ENCODE results near the gene HRH1. TPM values are rescaled to one million over a fixed set of nuclear protein-coding genes. Genes with fewer than 3 reads are reported as not detected.

HRH1 gene
- total RNA-seq, 1 experiment from 2014 or later: 1.3 TPM

GRCh38 chr3:11152301-11152700 is 2.0 kb upstream of the HRH1 start:
- Histone ChIP-seq H3K27me3 (replicated peaks; ENCODE audit: control insufficient read depth, insufficient read depth, low read length) (peaks cover 4% of the 10 kb centered on the region), H3K36me3 (ENCODE audit: control insufficient read depth, insufficient read depth, low read length) (no peaks in the 10 kb centered on the region), H3K4me1 (no peaks in the 10 kb centered on the region), H3K9me3 (no peaks in the 10 kb centered on the region), H3K4me3 (ENCODE audit: low read depth, low read length) (no peak overlapping the region)
- DNase-seq: no peak
- Mint-ChIP-seq H3K9me3 (ENCODE audit: unreplicated experiment) (no peaks in the 10 kb centered on the region), H3K27ac (ENCODE audit: unreplicated experiment) (no peak overlapping the region), H3K27me3 (ENCODE audit: insufficient read depth, unreplicated experiment) (peaks cover 17% of the 10 kb centered on the region), H3K4me3 (ENCODE audit: unreplicated experiment) (no peak overlapping the region), H3K36me3 (ENCODE audit: insufficient read depth, unreplicated experiment) (no peaks in the 10 kb centered on the region), H3K4me1 (ENCODE audit: low read depth, unreplicated experiment) (peaks cover 6% of the 10 kb centered on the region)
- no peak for TF ChIP-seq CTCF (IDR thresholded peaks at IDR 0.05; ENCODE audit: insufficient read depth in 1 of 2, low read depth in 1 of 2, low read length in 1 of 2, severe bottlenecking in 1 of 2, unreplicated experiment in 1 of 2)
- CTCF ChIA-PET: no interaction called here
- POLR2A ChIA-PET: no interaction called here
- BruUV-seq (replicated peaks): no TSS peak
- intact Hi-C loops (cut with micrococcal nuclease; ENCODE audit: unreplicated experiment): no loop called here

- intact Hi-C loops (cut with micrococcal nuclease; ENCODE audit: unreplicated experiment): loop anchor here (1.0 kb wide), 1 partner anchor 180 kb away; no protein-coding TSS in a partner anchor
- H3K4me1 ChIP-seq: no peaks in the 10 kb centered on the region
- no peaks in the 10 kb centered on the region for H3K36me3 Mint-ChIP-seq (ENCODE audit: insufficient read depth, unreplicated experiment)
- no TSS peak for BruUV-seq (replicated peaks)
- no peak for DNase-seq
- ChIA-PET CTCF (interaction anchor here (0.8 kb wide), 1 partner anchor 51 kb away, joined by 4 read pairs; no protein-coding TSS in a partner anchor), POLR2A (interaction anchor here (0.5 kb wide), 1 partner anchor 117 kb away, joined by 4 read pairs; the partner anchor contains the start of gene ATG7)
- H3K36me3 ChIP-seq (ENCODE audit: control insufficient read depth, insufficient read depth, low read length): no peaks in the 10 kb centered on the region
- no peaks in the 10 kb centered on the region for H3K4me1 Mint-ChIP-seq (ENCODE audit: low read depth, unreplicated experiment)
- peaks cover 12% of the 10 kb centered on the region for H3K27me3 Mint-ChIP-seq (ENCODE audit: insufficient read depth, unreplicated experiment)
- TF ChIP-seq CTCF (IDR thresholded peaks at IDR 0.05; ENCODE audit: insufficient read depth in 1 of 2, low read depth in 1 of 2, low read length in 1 of 2, severe bottlenecking in 1 of 2, unreplicated experiment in 1 of 2): no peak
- H3K4me3 Mint-ChIP-seq (ENCODE audit: unreplicated experiment): peak overlapping the region; percentile 27
- no peaks in the 10 kb centered on the region for H3K9me3 Mint-ChIP-seq (ENCODE audit: unreplicated experiment)
- no peaks in the 10 kb centered on the region for H3K9me3 ChIP-seq
- peak overlapping the region; percentile 27; the same call in 1 of the 2 replicates for H3K4me3 ChIP-seq (ENCODE audit: low read depth, low read length)
- H3K27me3 ChIP-seq (replicated peaks; ENCODE audit: control insufficient read depth, insufficient read depth, low read length): peaks cover 4% of the 10 kb centered on the region; the same call in 1 of the 2 replicates
- H3K27ac Mint-ChIP-seq (ENCODE audit: unreplicated experiment): no peak overlapping the region
Observed at GRCh38 chr3:11154953-11155325, 646 bp downstream of the HRH1 start.

- Histone ChIP-seq H3K4me3 (ENCODE audit: low read depth, low read length) (no peak overlapping the region), H3K27me3 (replicated peaks; ENCODE audit: control insufficient read depth, insufficient read depth, low read length) (peaks cover 4% of the 10 kb centered on the region; the same call in 1 of the 2 replicates), H3K36me3 (ENCODE audit: control insufficient read depth, insufficient read depth, low read length) (no peaks in the 10 kb centered on the region), H3K4me1 (no peaks in the 10 kb centered on the region), H3K9me3 (no peaks in the 10 kb centered on the region)
- intact Hi-C loops (cut with micrococcal nuclease; ENCODE audit: unreplicated experiment): loop anchor here (1.0 kb wide), 1 partner anchor 180 kb away; no protein-coding TSS in a partner anchor
- BruUV-seq (replicated peaks): no TSS peak
- Mint-ChIP-seq H3K27ac (ENCODE audit: unreplicated experiment) (no peak overlapping the region), H3K4me1 (ENCODE audit: low read depth, unreplicated experiment) (no peaks in the 10 kb centered on the region), H3K27me3 (ENCODE audit: insufficient read depth, unreplicated experiment) (peaks cover 14% of the 10 kb centered on the region), H3K4me3 (ENCODE audit: unreplicated experiment) (peak overlapping the region; percentile 27), H3K9me3 (ENCODE audit: unreplicated experiment) (no peaks in the 10 kb centered on the region), H3K36me3 (ENCODE audit: insufficient read depth, unreplicated experiment) (no peaks in the 10 kb centered on the region)
- CTCF ChIA-PET: interaction anchor here (0.6 to 0.8 kb wide), 2 partner anchors 51 to 139 kb away, joined by 3 to 4 read pairs; no protein-coding TSS in a partner anchor
- peak; percentile 65 for DNase-seq
- POLR2A ChIA-PET: interaction anchor here (0.5 kb wide), 1 partner anchor 117 kb away, joined by 4 read pairs; the partner anchor contains the start of gene ATG7
- peak; percentile 37 to 71 for TF ChIP-seq CTCF (IDR thresholded peaks at IDR 0.05; ENCODE audit: insufficient read depth in 1 of 2, low read depth in 1 of 2, low read length in 1 of 2, severe bottlenecking in 1 of 2, unreplicated experiment in 1 of 2)
Observed at GRCh38 chr3:11155341-11156025, 1.2 kb downstream of the HRH1 start.
